Central memory CD4-positive, alpha-beta T cell (primary cell): ENCODE results near the gene ZNF667.

ENCODE experiments used
- DNase-seq: peaks from one replicate; pipeline ENCODE4 v3.0.0; 2022

The ZNF667 gene

GRCh38 chr19:56393119-56394012, 83.8 kb downstream of the ZNF667 start, which contains the start of gene ZNF582:
ZNF582 (minus strand) TSS chr19:56393534; CDS start chr19:56391752, 1,782 bp downstream.
- peak; percentile 90 for DNase-seq
